DOHH2 (cell line): ENCODE measurements around the gene GP1BB.

Experiments used
- H3F3A ChIP-seq: fragments of 200-600 bp; sonication (generic), shearing (Covaris generic); 2 replicates; pipeline ENCODE4 v1.6.0; 2016; ENCODE audit warnings: antibody characterized with exemption, mild to moderate bottlenecking; ENCODE audit not compliant: control insufficient read depth, insufficient read depth
- H3K27ac ChIP-seq: fragments of 200-600 bp; sonication (generic); 2 replicates; pipeline ENCODE4 v1.5.1; 2014; ENCODE audit warnings: low read depth, mild to moderate bottlenecking, low read length, moderate library complexity
- H3K27me3 ChIP-seq: fragments of 200-600 bp; sonication (generic); 2 replicates; pipeline ENCODE4 v1.6.1; 2014; ENCODE audit warnings: mild to moderate bottlenecking, low read length, mixed read lengths; ENCODE audit not compliant: control insufficient read depth
- H3K36me3 ChIP-seq: fragments of 200-600 bp; sonication (generic); 2 replicates; pipeline ENCODE4 v1.6.1; 2014; ENCODE audit warnings: mild to moderate bottlenecking, low read length, moderate library complexity, mixed read lengths; ENCODE audit not compliant: control insufficient read depth
- H3K4me1 ChIP-seq: fragments of 200-600 bp; sonication (generic); 2 replicates; pipeline ENCODE4 v1.6.1; 2014; ENCODE audit warnings: mild to moderate bottlenecking, low read length, mixed read lengths; ENCODE audit not compliant: control insufficient read depth
- H3K4me2 ChIP-seq: fragments of 200-600 bp; sonication (generic); 2 replicates; pipeline ENCODE4 v1.6.0; 2014; ENCODE audit warnings: mild to moderate bottlenecking, low read length, moderate library complexity
- H3K4me3 ChIP-seq: fragments of 200-600 bp; sonication (generic); 2 replicates; pipeline ENCODE4 v1.5.1; 2014; ENCODE audit warnings: mild to moderate bottlenecking, low read length, mixed read lengths
- H3K79me2 ChIP-seq: fragments of 200-600 bp; sonication (generic); 2 replicates; pipeline ENCODE4 v1.6.1; 2014; ENCODE audit warnings: mild to moderate bottlenecking, low read length, mixed read lengths; ENCODE audit not compliant: control insufficient read depth
- H3K9me2 ChIP-seq: fragments of 200-600 bp; sonication (generic); replicated peaks from 2 replicates; pipeline ENCODE4 v1.6.1; 2014; ENCODE audit warnings: mild to moderate bottlenecking, low read length, mixed read lengths; ENCODE audit not compliant: control insufficient read depth
- H3K9me3 ChIP-seq: fragments of 200-600 bp; sonication (generic); 2 replicates; pipeline ENCODE4 v1.6.1; 2014; ENCODE audit warnings: antibody characterized with exemption, low read length, mixed read lengths; ENCODE audit not compliant: control insufficient read depth, insufficient read depth
- H4K20me1 ChIP-seq: fragments of 200-600 bp; sonication (generic); 2 replicates; pipeline ENCODE4 v1.6.0; 2014; ENCODE audit warnings: low read depth, mild to moderate bottlenecking, antibody characterized with exemption, low read length, moderate library complexity; ENCODE audit not compliant: control insufficient read depth, insufficient read depth
- CTCF ChIP-seq: fragments of 200-600 bp; sonication (generic); IDR thresholded peaks from one replicate; pipeline ENCODE4 v1.5.1; 2014; ENCODE audit warnings: antibody characterized with exemption, mild to moderate bottlenecking, low read depth, low read length; ENCODE audit not compliant: poor library complexity, severe bottlenecking
- EZH2phosphoT487 ChIP-seq: fragments of 200-600 bp; sonication (generic); IDR thresholded peaks from 2 replicates; pipeline ENCODE4 v1.6.1; 2017; ENCODE audit warnings: borderline replicate concordance, mild to moderate bottlenecking, antibody characterized with exemption, low read length, moderate library complexity, mixed read lengths

Gene GP1BB

GRCh38 chr22:19748991-19749664 is 25.8 kb downstream of the GP1BB start:
- H3K4me2 ChIP-seq = no peak overlapping the region
- no peaks in the 10 kb centered on the region for H3K9me2 ChIP-seq
- H3K4me1 ChIP-seq = no peaks in the 10 kb centered on the region
- H3K9me3 ChIP-seq = no peaks in the 10 kb centered on the region
- H3F3A ChIP-seq = no peaks in the 10 kb centered on the region
- H3K79me2 ChIP-seq = no peaks in the 10 kb centered on the region
- peaks cover 17% of the 10 kb centered on the region for H3K27me3 ChIP-seq
- no peaks in the 10 kb centered on the region for H4K20me1 ChIP-seq
- no peak overlapping the region for H3K27ac ChIP-seq
- no peaks in the 10 kb centered on the region for H3K36me3 ChIP-seq
- TF ChIP-seq CTCF (no peak), EZH2phosphoT487 (no peak)
- no peak overlapping the region for H3K4me3 ChIP-seq

GRCh38 chr22:19749876-19750275 is 26.5 kb downstream of the GP1BB start:
- H3K4me3 ChIP-seq = no peak overlapping the region
- no peak for TF ChIP-seq CTCF
- TF ChIP-seq EZH2phosphoT487 = no peak
- H4K20me1 ChIP-seq = no peaks in the 10 kb centered on the region
- H3K79me2 ChIP-seq = no peaks in the 10 kb centered on the region
- no peaks in the 10 kb centered on the region for H3K9me2 ChIP-seq
- peaks cover 23% of the 10 kb centered on the region for H3K27me3 ChIP-seq
- no peaks in the 10 kb centered on the region for H3K4me1 ChIP-seq
- H3K9me3 ChIP-seq = no peaks in the 10 kb centered on the region
- no peaks in the 10 kb centered on the region for H3F3A ChIP-seq
- no peak overlapping the region for H3K4me2 ChIP-seq
- H3K36me3 ChIP-seq = no peaks in the 10 kb centered on the region
- no peak overlapping the region for H3K27ac ChIP-seq

GRCh38 chr22:19750507-19751490 is 27.5 kb downstream of the GP1BB start:
- Histone ChIP-seq H3K27me3 (peaks cover 32% of the 10 kb centered on the region), H3K36me3 (no peaks in the 10 kb centered on the region), H3K27ac (no peak overlapping the region), H3K79me2 (no peaks in the 10 kb centered on the region), H3K4me2 (no peak overlapping the region), H3K9me2 (no peaks in the 10 kb centered on the region), H3K4me1 (no peaks in the 10 kb centered on the region), H3K9me3 (no peaks in the 10 kb centered on the region), H3K4me3 (no peak overlapping the region), H4K20me1 (no peaks in the 10 kb centered on the region), H3F3A (no peaks in the 10 kb centered on the region)
- TF ChIP-seq EZH2phosphoT487 = no peak
- TF ChIP-seq CTCF = no peak
